Endometrial microvascular endothelial cells (primary cell): Measurements from ENCODE around the gene RNF144A. TPM values are rescaled to one million over a fixed set of nuclear protein-coding genes. Genes with fewer than 3 reads are reported as not detected.

Experiments used
- in situ Hi-C: cut with HindIII; loops from 2 replicates; pipeline ENCODE4 v1.10.0; 2017; ENCODE audit warnings: low sequenced_read_pairs, low pct_unique_long_range_greater_than_20kb; ENCODE audit errors: inconsistent ontology term
- total RNA-seq: library from RNA; depleted of rRNA; stranded (reverse); fragments of >200 nt; gene quantifications from one replicate; pipeline ENCODE4 v1.2.3, GENCODE V29; 2015; ENCODE audit errors: inconsistent ontology term

The RNF144A gene
- total RNA-seq, 1 donor from 2014 or later: 8.7 TPM

DNA sequence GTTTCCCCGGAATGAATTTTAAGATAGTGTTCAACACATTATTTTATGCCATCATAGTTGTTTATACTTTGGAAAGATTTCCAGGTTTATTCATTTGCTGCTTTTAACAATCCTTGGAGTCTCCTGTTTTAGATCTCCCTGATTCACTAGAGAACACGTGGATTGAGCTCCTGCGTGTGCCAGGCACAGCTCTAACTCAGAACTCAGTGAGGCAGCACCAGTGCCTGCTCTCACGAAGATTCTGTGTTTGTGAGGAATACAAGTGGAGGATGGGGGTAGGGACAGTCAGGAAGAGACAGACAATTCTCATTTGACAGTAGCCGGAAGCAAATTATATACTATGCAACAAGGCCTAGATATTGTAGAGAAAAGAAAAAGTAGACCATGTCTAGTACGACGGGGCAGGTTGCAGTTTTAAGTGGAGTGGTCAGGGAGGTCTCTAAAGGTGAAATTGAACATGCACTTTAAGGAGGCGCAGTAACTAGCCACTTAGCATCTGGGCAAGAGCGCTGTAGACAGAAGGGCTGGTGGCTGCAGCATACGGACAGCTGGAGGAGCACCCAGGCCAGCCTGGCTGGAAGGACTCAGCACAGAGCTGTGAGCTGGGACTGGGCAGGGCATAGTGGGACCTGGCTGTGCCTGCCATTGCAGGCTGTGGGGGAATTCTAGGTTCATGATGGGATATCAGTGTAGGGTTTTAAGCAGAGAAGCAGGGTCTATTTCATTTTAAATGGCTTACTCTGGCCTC lies 24.3 kb downstream of the RNF144A start:
- in situ Hi-C loops: no loop called here

DNA sequence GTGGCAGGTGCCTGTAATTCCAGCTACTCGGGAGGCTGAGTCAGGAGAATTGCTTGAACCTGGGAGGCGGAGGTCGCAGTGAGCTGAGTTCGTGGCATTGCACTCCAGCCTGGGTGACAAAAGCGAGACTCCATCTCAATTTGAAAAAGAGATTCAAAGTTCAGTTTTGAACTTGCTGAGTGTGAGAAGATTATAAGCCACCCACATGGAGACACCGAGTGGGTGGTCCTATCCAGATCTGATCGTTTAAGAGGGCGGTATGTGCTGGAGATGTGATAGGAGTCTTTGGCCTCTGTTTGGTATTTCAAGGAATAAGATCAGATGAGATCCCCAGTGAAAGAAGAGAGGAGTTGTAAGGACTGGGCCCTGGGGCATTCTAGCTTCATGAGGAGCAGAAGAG lies 25.6 kb downstream of the RNF144A start:
- in situ Hi-C loops: no loop called here

DNA sequence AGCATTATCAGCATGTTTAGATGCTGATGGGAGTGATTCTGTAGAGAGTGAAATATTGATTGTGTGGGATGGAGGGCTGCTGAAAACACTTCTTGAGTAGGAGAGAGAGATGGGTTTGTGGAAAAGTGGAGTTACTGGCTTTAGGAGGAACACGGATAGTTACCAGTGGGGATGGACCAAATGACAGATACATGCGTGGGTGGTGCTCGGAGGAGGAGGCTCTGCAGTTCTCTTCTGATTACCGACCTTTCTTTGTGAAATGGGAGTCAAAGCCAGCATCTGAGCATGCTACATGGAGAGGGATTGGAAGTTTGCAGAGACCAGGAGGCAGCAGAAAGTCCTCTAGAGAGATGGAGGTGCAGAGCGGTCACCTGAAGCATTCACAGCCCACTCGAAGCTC lies 26.3 kb downstream of the RNF144A start:
- in situ Hi-C loops: no loop called here

DNA sequence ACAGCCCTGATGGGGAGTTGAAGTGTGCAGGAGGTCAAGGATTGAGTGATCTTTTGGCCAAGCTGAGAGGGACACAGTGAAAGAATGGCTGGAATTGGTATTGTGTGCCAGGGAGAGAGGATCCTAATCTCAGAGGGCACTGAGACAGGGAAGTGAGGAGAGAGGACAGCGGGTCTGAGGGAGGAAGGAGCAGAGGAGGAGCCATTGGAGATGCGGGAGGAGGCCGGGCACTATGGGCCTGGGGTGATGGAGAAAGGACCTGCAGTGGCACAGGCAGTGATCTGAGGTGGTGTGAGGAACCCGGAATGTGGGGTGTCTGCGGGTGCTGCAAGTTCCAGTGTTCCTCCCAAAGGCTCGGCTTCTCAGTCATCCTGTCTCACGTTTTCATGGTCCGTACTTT lies 26.8 kb downstream of the RNF144A start:
- in situ Hi-C loops: no loop called here

DNA sequence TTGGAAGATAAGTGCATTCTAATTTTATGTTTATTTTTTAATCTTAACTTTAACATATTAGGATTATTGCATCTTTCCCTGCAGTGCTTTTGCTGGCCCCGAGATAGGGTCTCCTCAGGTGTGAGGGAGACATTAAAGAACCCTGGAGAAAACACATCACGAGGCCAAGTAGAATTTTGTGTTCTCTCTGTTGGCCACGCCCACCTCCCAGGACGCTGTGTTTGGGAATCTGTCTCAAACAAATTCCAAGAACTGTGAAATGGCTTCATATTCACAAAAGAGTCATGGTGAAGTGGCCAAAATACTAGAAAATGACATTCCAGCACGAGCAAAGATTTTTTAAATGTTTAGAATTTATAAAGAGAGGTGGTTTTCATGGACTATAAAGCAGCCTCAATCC lies 27.3 kb downstream of the RNF144A start:
- in situ Hi-C loops: no loop called here

DNA sequence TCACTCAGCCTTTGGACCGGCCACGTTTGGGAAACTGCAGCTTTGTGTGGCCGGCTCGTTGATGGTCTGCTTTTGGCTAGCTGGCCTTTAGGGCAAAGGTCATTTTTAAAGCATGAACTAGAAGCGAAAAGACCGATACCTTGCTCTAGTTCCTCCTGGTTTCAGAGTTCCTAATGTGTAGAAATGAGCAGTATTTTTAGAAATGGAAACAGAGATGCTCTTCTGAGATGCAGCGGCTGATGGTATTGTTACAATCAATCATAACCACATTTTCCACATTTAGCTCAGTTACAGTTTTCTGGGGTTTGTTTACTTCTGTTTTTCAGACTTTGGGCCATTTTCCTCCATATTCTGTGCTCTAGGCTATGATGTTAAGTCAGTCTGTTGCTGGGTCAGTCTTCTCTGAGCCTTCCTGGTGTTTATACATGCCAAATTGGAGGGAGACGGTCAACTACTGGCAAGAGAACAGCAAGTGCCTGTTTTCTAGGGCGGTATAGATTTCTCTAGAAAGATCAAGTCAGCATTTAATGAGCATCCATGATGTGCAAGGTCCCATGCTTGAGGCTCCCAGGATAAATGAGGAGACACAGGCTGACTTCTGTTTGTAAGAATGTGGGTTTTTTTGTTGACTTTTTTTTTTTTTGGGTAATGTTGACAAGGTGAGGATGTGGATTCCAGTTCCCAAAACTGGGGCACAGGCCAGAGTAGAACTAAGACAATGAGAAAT lies 28.0 kb downstream of the RNF144A start:
- in situ Hi-C loops: no loop called here

DNA sequence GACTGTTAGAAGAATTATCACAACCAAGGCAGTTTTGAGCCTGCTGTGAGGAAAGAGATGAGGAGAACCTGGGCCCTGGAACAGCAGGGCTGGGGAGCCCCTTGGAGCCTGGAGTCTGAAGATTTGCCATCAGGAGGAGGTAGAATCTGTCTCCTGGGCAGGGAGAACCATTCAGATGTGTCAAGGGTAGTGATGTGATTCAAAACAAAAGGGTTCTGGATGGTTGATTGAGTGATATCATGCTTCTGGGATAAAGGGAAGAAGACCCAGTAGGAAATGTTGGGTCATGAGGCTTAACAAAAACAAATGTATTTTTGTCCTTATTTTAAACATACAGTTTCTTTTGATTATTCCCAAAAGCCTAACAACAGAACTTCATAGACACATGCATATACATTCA lies 28.6 kb downstream of the RNF144A start:
- in situ Hi-C loops: no loop called here

DNA sequence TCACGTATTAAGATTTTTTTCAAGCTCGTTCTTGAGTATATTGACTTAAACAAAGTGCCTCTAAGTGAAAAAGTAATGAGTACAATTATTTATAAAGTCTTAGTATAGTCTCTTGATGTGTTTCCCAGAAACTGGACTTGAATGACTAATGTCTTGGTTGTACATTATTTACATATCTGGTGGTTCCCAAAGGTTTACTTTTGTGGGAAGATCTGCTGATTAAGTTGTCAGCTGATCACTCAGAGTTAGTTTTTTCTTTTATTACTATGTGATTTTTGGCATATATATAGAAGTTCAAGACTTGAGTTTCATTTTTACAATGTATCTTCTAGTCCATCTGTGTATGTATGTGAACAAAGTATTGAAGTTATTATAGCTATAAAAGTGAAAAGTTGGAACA lies 29.5 kb downstream of the RNF144A start:
- in situ Hi-C loops: no loop called here

DNA sequence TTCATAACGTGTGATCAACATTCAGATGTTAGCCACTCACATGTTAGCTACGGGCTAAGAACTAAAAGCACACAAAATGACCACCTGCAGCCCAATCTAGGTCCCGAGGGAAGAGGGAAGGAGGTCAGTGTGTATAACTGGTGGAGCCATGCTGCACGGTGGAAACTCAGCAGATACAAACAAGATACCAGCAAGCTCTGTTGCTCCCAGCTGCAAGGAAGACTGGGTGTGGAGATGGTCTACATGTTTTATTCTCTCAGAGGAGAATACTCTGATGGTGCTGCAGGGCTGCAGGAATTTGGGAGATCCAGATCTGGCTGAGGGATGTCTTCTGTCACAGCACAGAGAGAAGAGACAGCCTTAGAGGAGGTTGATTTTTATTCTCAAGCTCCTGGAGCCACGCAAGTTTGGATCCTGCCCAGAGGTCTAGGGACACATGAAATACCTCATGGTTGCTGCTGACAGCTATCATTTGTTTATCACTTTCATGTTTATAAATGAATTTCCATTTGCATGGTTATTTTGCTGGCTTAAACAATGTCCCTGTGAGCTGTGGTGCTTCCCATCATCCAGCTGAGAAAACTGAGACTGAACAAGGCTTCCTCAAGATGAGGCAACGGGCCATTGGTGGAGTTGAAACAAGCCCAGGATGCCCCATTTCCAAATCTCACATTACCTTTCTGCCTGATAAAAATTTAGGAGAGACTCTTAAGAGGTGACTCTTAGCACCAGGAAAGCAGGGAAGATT lies 30.9 kb downstream of the RNF144A start:
- in situ Hi-C loops: no loop called here

DNA sequence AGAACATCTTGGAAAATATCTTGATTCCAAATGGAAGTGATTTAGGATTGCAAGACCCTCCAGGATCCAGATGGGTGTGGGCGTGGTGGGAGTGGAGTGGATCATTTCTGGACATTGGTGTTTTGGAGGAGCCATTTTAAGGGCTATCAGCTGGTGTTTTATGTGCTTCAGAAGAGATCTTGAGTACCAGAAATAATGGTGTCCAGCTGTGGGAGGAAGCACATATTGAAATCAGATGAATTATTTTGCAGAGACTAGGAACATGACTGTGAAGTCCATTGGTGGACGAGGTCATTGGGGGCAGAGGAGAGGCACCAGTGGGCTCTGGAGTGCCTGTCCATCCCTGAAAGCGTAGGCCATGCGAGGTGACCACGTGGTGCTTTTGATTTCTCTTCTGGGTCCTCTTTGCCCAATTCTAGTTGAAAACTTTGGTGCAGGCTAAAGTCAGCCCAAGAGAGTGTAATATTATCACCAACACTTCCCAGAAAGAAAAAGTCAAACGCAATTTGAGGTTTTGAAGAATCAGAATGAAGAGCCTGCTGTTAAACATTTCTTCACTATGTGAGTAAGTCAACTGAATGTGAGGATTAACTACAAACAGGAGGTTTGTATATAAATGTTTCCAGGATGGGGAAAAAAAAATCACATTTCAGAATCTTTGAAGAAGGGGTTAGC lies 31.6 kb downstream of the RNF144A start:
- in situ Hi-C loops: no loop called here

DNA sequence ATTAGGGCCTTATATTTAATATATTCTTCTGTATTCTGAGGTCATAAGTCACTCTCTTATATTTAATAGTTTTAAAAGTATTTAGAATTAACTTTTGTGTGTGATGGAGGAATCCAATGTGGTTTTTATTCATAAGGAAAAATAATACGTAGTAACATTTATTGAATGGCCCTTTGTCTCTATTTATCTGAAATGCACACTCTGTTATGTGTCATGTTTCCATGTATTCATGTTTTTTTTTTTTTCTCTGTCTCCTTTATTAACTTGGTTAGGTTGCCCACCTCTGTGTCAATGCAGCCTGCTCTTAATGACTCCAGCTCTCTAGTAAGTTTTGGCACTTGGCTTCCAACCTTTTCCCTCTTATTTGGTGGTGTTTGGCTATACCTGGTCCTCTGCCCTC lies 33.8 kb downstream of the RNF144A start:
- in situ Hi-C loops: no loop called here

DNA sequence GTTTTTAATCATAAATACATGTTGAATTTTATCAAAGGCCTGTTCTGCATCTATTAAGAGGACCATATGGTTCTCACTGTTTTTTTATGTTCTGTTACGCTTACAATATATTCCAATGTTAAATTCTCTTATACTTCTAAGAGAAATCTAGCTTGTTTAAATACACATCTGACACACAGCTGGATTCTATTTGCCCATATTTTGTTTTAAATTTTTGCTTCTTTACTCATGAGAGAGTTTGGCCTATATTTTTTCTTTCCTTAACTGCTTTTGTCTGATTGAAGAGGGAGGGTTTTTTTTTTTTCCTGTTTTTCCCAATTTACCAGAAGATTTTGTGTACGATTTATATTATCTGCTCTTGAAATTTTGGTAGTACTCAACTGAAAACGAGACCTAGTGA lies 34.9 kb downstream of the RNF144A start:
- in situ Hi-C loops: no loop called here

DNA sequence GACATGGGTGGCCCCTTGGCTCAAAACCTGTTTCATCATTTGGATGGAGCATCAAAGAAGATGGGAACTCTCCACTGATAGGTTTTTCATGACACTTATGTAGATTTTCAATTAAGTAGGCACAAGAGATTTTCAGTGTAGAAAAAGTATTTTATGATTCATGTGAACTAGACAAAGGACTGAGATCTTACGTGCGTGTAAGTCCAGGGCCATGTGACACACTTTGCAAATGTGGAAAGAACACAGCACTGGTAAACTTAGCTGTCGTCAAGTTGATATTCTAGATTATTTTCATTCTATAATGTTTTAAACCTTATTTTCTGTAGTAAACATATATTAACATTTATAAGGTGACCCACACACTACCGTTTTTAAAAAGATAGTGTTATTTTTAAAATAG lies 37.4 kb downstream of the RNF144A start:
- in situ Hi-C loops: no loop called here

DNA sequence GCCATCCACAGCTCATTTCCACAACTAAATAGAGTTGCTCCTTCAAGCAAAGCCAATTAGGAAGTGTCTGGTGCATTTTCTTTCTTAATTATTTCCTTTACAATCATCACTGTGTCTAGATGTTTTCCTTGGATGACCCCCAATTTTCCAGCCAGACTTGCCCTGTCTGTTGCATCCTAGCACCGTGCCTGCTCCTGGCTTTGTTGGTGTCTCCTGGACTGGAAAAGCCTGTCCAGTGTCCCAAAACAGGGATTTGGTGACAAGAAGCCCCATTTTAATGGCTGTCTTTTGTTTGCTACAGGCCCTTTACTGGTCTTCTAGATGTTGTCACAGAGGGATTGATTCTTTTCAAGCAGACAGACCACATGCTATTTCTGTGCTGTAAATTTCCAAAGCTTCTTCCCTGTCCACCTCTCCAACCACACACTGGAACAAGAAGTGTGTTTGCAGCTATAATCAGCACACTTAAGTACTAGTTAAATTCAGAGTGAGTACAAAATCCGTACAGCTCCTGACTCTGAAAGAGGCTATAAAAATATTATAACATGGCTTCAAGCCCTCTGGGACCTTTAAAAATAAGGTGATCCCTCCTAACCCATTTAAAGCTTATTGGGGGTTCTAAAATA lies 38.4 kb downstream of the RNF144A start:
- in situ Hi-C loops: no loop called here

DNA sequence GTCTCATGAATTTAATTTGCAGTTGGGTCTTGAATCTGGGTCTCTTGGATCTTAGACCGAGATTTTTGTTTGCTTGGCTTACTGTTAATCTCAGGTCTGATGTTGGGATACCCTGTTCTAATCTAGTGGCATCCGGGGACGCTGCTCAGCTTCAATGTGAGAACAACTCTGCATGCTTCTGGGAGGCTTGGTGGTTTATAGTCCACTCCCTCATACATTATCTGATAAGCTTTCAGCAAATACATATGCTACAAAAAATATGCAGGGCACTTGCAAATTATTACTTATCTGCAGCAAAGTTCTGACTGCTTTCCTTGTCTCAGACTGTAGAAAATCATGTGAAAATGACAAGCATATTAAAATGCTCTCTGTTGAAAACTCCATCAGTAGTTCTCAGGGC lies 39.4 kb downstream of the RNF144A start:
- in situ Hi-C loops: no loop called here

DNA sequence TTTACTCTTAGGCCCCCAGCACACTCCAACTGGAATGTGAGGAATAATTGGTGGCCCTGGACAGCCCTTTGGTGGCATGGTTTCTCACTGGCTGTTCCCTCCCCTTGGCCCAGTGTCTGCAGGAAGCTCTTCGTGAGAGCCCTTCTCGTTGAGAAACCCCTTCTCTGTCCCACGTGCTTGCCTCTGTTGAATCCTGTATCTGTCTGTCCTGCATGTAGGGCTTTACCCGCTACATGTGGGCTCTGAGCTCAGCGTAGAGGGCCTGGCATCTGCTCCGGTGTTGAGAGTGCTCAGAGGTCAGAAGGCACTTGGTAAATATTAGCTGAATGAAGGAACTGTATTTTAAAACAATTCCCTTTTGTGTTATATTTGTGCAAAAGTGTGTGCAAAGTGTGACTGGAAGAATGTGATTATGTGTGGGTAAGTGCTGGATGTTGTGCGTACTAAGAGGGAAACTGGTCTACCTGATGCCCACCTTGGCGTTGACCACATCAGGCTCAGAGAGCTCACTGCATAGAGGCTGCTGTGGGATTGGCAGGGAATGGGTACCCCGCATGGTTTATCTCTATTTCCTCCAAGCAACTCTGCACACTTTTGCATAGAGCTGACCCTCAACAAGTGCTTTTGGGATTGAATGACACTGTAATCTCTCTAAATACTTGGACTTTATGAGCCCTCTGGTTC lies 40.0 kb downstream of the RNF144A start:
- in situ Hi-C loops: no loop called here

DNA sequence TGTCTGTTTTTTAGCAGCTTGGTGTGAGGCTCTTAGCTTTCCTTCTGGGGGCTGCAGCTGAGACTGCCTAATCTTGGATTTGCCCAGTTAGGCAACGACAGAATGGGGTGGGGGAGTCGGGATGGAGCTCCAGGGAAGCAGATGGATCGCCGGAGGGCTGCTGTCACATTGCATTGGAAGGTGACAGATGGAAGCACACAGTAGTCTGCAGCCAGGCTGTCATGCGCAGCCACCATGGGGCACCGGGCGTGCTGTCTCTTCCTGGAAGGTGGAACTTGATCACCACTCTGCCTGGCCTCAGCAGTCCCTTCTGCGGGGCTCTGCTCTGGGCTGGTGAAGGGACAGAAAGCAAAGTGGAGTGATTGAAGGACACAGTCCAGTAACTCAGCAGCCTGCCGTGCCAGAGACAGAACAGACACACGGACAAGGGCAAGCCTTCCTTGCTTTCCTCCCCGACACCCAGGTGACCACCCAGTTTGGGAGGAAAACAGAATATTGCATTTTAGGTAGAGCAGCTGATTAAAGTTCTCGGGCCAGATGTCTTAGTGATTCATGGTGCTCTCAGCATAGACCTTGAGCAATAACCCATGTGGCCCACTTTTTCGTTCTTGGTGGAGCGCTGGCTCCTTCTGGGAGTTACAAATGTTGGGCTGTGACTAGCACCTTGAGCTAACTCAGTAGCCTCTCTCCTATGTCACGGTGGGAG lies 40.9 kb downstream of the RNF144A start:
- in situ Hi-C loops: no loop called here
